RWPE2 (cell line): ENCODE measurements around the gene PLB1.
A peak's percentile ranks its signal among the peaks of the same experiment; 100 is the strongest.

Experiments
- ATAC-seq: fragments of 200-7000 bp; cut with Tn5 transposase; 3 replicates; pipeline ENCODE4 v1.9.1; 2021; ENCODE audit warnings: low read depth
- DNase-seq: peaks from one replicate; pipeline ENCODE4 v3.0.0-alpha.2; 2020; ENCODE audit warnings: low spot score
- H3K27ac ChIP-seq: fragments of 450-650 bp; 2 replicates; pipeline ENCODE4 v1.5.1; 2017; ENCODE audit warnings: mild to moderate bottlenecking; ENCODE audit not compliant: poor library complexity, severe bottlenecking
- H3K27me3 ChIP-seq: fragments of 250-450 bp; sonication (Bioruptor Pico); 2 replicates; pipeline ENCODE4 v1.5.1; 2021; ENCODE audit warnings: mild to moderate bottlenecking, moderate library complexity; ENCODE audit not compliant: insufficient read depth, poor library complexity, severe bottlenecking
- H3K36me3 ChIP-seq: fragments of 250-450 bp; sonication (Bioruptor Pico); 2 replicates; pipeline ENCODE4 v1.5.1; 2020; ENCODE audit warnings: low read depth, mild to moderate bottlenecking, moderate library complexity
- H3K4me1 ChIP-seq: fragments of 250-450 bp; sonication (Bioruptor Pico); 2 replicates; pipeline ENCODE4 v1.5.1; 2021; ENCODE audit warnings: mild to moderate bottlenecking, moderate library complexity; ENCODE audit not compliant: insufficient read depth, poor library complexity, severe bottlenecking
- H3K4me3 ChIP-seq: fragments of 250-450 bp; sonication (Bioruptor Pico); 2 replicates; pipeline ENCODE4 v1.5.1; 2021; ENCODE audit warnings: mild to moderate bottlenecking, moderate library complexity; ENCODE audit not compliant: severe bottlenecking
- H3K9me3 ChIP-seq: fragments of 250-450 bp; sonication (Bioruptor Pico); 2 replicates; pipeline ENCODE4 v1.5.1; 2021; ENCODE audit warnings: mild to moderate bottlenecking, moderate library complexity; ENCODE audit not compliant: severe bottlenecking
- TF ChIP-seq, protein P1 (sequence below): fragments of 450-650 bp; IDR thresholded peaks from one replicate; pipeline ENCODE4 v1.5.1; 2017; ENCODE audit warnings: mild to moderate bottlenecking, moderate library complexity; ENCODE audit not compliant: poor library complexity, severe bottlenecking

Gene PLB1, protein sequence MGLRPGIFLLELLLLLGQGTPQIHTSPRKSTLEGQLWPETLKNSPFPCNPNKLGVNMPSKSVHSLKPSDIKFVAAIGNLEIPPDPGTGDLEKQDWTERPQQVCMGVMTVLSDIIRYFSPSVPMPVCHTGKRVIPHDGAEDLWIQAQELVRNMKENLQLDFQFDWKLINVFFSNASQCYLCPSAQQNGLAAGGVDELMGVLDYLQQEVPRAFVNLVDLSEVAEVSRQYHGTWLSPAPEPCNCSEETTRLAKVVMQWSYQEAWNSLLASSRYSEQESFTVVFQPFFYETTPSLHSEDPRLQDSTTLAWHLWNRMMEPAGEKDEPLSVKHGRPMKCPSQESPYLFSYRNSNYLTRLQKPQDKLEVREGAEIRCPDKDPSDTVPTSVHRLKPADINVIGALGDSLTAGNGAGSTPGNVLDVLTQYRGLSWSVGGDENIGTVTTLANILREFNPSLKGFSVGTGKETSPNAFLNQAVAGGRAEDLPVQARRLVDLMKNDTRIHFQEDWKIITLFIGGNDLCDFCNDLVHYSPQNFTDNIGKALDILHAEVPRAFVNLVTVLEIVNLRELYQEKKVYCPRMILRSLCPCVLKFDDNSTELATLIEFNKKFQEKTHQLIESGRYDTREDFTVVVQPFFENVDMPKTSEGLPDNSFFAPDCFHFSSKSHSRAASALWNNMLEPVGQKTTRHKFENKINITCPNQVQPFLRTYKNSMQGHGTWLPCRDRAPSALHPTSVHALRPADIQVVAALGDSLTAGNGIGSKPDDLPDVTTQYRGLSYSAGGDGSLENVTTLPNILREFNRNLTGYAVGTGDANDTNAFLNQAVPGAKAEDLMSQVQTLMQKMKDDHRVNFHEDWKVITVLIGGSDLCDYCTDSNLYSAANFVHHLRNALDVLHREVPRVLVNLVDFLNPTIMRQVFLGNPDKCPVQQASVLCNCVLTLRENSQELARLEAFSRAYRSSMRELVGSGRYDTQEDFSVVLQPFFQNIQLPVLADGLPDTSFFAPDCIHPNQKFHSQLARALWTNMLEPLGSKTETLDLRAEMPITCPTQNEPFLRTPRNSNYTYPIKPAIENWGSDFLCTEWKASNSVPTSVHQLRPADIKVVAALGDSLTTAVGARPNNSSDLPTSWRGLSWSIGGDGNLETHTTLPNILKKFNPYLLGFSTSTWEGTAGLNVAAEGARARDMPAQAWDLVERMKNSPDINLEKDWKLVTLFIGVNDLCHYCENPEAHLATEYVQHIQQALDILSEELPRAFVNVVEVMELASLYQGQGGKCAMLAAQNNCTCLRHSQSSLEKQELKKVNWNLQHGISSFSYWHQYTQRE (N-terminal part only)

DNA sequence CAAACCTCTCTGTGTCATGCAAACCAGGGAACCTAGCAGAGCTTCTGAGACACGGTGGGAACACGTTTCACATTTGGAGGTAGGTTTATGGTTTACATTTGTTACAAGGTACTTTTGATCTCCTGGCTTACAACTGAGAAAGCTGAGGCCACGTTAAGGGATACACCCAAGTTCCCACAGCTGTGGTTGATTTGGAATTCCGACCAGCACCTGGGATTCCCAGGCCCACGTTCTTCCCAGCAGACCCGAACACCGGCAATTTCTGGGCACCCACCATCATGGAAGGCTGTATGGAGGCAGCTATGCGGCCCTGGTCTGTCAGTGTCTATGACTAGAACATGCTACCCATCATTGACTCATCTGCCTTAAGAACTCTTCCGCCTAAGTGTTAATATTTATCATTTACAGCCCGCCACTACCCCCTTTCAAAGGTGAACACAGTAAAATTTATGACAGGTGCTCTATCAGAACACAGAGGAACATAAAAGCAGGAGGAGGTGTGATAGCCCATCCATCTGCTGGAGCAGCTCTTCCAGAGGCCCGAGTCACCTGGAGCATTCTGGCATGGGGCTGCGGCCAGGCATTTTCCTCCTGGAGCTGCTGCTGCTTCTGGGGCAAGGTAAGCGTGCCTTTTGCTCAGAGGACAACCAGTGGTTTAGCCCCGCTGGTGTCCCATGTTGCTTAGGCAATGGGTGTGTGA is at the start of gene PLB1:
TSS of gene PLB1 (plus strand) at position 510 of the 700 bp plus-strand sequence. CDS start at position 565, 55 bp downstream.
- Histone ChIP-seq H3K4me3 (no peak within 1 kb of the TSS), H3K9me3 (no peaks in the 10 kb centered on the region), H3K36me3 (no peaks in the 10 kb centered on the region), H3K27me3 (no peaks in the 10 kb centered on the region), H3K4me1 (no peaks in the 10 kb centered on the region), H3K27ac (no peak within 1 kb of the TSS)
- TF ChIP-seq, protein P1, sequence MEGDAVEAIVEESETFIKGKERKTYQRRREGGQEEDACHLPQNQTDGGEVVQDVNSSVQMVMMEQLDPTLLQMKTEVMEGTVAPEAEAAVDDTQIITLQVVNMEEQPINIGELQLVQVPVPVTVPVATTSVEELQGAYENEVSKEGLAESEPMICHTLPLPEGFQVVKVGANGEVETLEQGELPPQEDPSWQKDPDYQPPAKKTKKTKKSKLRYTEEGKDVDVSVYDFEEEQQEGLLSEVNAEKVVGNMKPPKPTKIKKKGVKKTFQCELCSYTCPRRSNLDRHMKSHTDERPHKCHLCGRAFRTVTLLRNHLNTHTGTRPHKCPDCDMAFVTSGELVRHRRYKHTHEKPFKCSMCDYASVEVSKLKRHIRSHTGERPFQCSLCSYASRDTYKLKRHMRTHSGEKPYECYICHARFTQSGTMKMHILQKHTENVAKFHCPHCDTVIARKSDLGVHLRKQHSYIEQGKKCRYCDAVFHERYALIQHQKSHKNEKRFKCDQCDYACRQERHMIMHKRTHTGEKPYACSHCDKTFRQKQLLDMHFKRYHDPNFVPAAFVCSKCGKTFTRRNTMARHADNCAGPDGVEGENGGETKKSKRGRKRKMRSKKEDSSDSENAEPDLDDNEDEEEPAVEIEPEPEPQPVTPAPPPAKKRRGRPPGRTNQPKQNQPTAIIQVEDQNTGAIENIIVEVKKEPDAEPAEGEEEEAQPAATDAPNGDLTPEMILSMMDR = no peak
- ATAC-seq (no peak), DNase-seq (no peak)

DNA sequence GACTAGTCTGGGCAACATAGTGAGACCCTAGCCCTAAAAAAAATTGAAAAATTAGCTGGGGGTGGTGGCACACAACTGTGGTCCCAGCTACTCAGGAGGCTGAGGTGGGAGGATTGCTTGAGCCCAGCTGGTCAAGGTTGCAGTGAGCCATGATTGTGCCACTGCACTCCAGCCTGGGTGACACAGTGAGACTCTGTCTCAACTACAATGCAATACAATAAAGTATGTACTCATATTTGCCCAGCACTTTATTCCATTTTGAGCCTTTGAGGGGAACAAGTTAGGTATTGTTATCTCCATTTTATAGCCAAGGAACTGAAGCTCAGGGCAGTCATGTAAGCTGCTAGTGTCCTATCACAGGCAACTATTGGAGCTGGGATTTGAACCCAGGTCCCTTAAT is 49.3 kb upstream of the PLB1 start:
- DNase-seq (no peak), ATAC-seq (no peak)
- TF ChIP-seq, protein P1 = no peak
- no peaks in the 10 kb centered on the region for H3K9me3 ChIP-seq
- H3K27me3 ChIP-seq = no peaks in the 10 kb centered on the region
- no peak overlapping the region for H3K4me3 ChIP-seq
- peaks cover 56% of the 10 kb centered on the region for H3K4me1 ChIP-seq
- H3K27ac ChIP-seq = peak overlapping the region; percentile 92
- H3K36me3 ChIP-seq = no peaks in the 10 kb centered on the region

DNA sequence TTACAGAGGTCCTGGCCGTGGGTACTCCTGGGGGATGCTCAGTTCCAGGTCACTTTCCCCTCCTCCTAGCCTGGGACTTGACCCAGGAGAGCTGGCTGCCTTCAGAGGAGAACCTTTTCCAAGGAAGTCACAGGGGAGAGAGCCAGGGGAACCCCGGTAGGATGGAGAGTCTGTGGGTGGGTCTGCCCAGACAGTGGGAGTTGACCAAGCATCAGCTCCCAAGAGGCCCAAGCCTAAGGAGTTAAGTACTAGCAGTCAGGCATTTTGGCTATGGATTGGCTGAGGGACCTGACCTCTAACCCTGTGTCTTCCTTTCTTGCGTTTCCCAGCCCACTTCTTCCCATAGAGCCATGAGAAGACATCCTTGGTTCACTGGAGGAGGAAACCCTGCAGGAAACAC is 48.8 kb upstream of the PLB1 start:
- Histone ChIP-seq H3K36me3 (no peaks in the 10 kb centered on the region), H3K4me1 (peaks cover 56% of the 10 kb centered on the region), H3K27ac (peak overlapping the region; percentile 92), H3K9me3 (no peaks in the 10 kb centered on the region), H3K4me3 (no peak overlapping the region), H3K27me3 (no peaks in the 10 kb centered on the region)
- DNase-seq = no peak
- no peak for ATAC-seq
- TF ChIP-seq, protein P1 = no peak

DNA sequence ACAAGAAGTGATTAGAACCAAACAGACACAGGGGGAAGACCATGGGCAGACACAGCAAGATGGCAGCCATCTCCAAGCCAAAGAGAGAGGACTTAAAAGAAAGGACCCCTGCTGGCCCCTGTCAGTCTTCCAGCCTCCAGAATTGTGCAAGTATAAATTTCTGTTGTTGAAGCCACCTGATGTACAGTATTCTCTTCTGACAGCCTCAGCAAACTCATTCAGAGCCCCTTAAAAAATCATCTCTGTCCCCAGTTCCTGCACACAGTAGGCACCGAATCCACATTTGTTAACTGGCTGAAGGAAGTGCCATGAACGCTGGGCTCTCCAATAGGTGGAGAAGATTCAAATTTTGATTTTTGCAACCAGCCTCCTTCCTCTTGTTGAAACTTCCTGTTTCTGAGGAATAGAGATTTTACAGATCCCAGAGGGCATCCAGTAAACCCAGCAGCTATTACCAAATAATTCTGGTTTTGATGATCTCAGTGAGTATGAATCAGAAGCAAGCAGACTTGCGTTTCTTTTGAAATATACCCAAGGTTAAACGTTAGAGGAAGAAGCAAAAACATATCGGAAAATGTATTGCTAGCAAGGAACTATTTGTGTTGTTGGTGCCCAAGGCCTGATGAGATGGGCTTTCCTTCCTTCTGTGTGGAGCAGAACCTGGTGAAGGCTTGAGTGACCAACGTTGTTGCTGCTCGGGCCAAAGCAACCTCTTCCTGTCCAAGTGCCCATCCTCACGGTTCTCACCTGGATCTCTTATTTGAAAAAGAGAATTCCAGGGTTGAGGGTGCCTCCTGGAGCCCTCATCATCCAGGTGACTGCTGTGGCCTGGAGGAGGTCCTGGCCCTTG is 47.7 kb upstream of the PLB1 start:
- H3K36me3 ChIP-seq = no peaks in the 10 kb centered on the region
- ATAC-seq = peak; percentile 39
- no peak for DNase-seq
- TF ChIP-seq, protein P1 = no peak
- no peak overlapping the region for H3K4me3 ChIP-seq
- no peaks in the 10 kb centered on the region for H3K9me3 ChIP-seq
- peaks cover 56% of the 10 kb centered on the region for H3K4me1 ChIP-seq
- H3K27ac ChIP-seq = peak overlapping the region; percentile 92
- H3K27me3 ChIP-seq = no peaks in the 10 kb centered on the region
